Cardiac fibroblast (primary cell): ENCODE data around the gene TBL1X.
A peak's percentile ranks its signal among the peaks of the same experiment; 100 is the strongest.

ENCODE experiments used
- DNase-seq, 2 donors: peaks; one replicate each; pipeline versions ENCODE4 v3.0.0 to v3.0.0-alpha.2; 2010; ENCODE audit warnings: low read depth in 2 of 2
- H3K4me3 ChIP-seq, 2 donors: replicated peaks in 1 of 2; 1 replicate in 1 of 2; 2 replicates in 1 of 2; pipeline ENCODE4 v1.5.1; 2011; ENCODE audit warnings: low read depth in 2 of 2, low read length in 2 of 2, mild to moderate bottlenecking in 2 of 2, moderate library complexity in 1 of 2
- TF ChIP-seq, protein P1 (sequence below): IDR thresholded peaks from one replicate; pipeline ENCODE4 v1.5.1; 2011; ENCODE audit warnings: low read depth, mild to moderate bottlenecking, low read length, inconsistent platforms

TBL1X gene

DNA sequence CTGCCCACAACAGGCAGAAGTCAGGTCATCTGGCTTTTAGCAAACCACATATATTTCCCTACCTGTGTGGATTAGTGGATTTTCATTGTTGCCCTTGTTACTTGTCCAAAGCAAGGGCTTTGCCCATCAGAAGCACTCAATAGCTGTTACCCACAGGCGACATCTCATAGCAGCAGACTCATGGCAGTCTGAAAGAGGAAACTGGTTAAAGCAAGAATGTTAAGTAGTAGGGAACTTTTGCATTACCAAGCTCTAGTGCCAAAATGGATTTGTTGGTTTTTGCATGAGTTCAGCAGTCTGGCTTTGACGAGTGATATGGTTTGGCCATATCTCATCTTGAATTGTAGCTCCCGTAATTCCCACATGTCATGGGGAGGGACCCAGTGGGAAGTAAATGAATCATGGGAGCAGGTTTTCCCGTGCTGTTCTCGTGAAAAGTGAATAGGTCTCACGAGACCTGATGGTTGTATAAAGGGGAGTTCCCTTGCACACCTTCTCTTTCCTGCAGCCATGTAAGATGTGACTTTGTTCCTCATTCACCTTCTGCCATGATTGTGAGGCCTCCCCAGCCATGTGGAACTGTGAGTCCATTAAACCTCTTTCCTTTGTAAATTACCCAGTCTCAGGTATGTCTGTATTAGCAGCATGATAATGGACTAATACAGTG is 192.9 kb downstream of the TBL1X start:
- no peak for DNase-seq
- no peak overlapping the region for H3K4me3 ChIP-seq
- TF ChIP-seq, protein P1, sequence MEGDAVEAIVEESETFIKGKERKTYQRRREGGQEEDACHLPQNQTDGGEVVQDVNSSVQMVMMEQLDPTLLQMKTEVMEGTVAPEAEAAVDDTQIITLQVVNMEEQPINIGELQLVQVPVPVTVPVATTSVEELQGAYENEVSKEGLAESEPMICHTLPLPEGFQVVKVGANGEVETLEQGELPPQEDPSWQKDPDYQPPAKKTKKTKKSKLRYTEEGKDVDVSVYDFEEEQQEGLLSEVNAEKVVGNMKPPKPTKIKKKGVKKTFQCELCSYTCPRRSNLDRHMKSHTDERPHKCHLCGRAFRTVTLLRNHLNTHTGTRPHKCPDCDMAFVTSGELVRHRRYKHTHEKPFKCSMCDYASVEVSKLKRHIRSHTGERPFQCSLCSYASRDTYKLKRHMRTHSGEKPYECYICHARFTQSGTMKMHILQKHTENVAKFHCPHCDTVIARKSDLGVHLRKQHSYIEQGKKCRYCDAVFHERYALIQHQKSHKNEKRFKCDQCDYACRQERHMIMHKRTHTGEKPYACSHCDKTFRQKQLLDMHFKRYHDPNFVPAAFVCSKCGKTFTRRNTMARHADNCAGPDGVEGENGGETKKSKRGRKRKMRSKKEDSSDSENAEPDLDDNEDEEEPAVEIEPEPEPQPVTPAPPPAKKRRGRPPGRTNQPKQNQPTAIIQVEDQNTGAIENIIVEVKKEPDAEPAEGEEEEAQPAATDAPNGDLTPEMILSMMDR, result no peak

DNA sequence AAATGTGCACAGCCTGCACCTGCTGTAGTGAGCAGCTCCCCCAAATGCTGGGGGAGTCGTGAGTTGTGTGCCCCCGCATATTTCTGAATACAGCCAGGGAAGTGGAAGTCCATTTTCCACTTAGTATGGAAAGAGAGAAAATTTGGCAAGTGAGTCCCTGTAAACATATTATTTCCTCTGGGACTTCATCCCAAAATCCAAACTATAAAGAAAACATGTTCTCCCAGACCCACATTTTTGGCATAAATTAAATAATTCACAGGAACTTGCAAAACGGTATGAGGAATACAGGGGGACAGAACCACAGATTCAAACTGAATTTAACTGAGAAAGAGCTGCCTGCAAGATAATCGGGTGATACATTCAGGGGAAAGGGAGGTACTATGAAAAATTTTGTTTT is 193.6 kb downstream of the TBL1X start:
- TF ChIP-seq, protein P1, result no peak
- DNase-seq, result no peak
- no peak overlapping the region for H3K4me3 ChIP-seq

DNA sequence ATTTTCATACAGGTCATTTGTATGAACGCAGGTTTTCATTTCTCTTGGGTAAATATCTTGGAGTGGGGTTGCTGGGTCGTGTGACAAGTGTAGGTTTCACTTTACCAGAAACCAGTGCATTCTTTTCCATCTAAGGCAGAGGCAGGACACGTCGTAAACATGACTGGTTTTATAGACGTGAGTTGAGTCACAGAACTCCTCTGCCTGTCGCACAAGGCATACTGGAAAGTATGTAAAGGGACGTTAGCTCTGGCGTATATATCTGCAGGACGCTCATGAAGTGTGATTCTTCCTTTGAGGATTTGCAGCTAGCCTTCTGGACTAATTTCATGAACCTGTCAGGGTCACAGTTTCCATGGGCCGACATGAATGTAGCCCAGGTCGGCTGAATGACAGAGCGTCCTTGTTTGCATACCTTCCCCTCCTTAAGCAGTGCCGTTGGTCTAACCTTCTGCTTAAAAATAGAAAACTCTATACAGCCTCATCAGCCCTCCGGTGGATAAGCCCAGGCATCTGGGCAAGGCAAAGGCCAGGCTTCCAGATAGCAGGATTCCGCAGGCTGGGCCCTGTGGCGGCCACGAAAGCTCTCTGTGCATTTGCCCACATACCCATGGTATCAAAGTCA is 194.8 kb downstream of the TBL1X start:
- no peak overlapping the region for H3K4me3 ChIP-seq
- no peak for DNase-seq
- TF ChIP-seq, protein P1, result no peak

DNA sequence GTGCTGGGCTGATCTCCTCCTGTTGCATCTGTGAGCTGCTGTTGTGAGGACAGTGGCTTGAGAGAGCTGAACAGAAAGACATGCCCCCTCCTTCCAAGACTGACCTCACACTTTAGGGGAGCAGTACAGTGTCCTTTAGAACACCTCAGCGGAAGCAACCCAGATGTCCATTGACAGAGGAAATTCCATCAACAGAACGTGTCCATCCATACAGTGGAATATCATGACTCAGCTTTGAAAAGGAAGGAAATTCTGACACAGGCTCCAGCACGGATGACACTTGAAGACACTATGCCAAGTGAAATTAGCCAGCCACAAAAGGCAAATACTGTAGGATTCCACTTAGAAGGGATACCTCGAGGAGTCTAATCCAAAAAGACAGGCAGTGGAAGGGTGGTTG is 197.3 kb downstream of the TBL1X start:
- DNase-seq, result peak; percentile 28 to 79
- TF ChIP-seq, protein P1, result no peak
- H3K4me3 ChIP-seq, result no peak overlapping the region

DNA sequence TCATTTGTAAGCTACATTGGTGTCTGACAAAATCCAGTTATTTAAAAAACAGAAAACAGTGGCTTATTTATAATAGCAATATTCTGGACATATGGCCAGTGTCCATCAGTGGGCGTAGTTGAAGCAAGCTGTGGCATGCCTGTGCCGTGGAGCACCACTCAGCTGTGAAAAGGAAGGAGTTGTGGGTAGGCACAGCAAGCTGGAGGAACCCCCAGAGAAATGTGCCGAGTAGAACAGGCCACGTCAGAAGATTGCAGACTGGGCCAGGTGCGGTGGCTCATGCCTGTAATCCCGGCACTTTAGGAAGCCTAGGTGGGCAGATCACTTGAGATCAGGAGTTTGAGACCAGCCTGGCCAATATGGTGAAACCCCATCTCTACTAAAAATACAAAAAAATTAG is 198.4 kb downstream of the TBL1X start:
- TF ChIP-seq, protein P1, result no peak
- H3K4me3 ChIP-seq, result no peak overlapping the region
- no peak for DNase-seq

DNA sequence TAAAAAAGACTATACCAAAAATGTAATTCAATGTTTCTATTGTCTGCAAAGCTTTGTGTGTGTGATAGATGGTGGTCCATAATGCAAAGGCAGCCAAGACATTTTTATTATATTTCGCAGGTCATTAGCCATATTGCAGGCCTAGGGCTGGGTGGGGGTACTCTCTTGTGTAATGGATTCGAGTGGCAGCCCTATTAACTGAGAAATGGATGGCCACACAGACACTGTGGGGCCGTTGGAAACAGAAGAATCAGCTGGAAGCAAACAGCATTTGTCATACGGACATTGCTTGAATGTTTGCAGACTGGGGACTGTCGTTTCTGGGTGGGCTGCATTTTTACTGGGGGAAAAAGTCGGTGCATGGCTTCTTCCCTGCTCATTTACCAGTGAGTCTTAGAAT is 199.4 kb downstream of the TBL1X start:
- TF ChIP-seq, protein P1, result no peak
- DNase-seq, result no peak
- H3K4me3 ChIP-seq, result no peak overlapping the region

DNA sequence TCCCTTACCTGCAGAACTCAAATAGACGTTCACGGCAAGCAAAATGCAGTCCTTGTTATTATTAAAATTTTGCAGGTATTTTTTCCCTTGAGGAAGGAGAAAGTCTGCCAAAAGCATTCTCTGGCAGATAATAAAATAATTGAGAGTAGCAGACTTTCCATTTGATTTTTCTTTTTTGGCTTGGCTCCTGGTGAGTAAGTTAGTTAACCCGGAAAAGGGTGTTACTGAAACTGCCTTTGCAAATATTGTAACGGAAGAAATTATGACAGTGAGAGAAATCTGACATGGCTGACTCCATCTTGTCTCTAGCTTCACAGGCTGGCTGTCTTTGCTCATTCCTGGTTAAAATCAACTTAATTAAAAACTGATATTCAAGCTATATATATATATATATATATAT is 200.3 kb downstream of the TBL1X start:
- peak in 1 of 2 donors; percentile 30 for DNase-seq
- H3K4me3 ChIP-seq, result no peak overlapping the region
- TF ChIP-seq, protein P1, result no peak
